ENCODE measurements around the gene DIDO1.

- TF ChIP-seq CTCF (IDR thresholded peaks at IDR 0.05; ENCODE audit: insufficient read depth, low read length, poor library complexity, severe bottlenecking) (no peak), EZH2phosphoT487 (conservative IDR thresholded peaks at IDR 0.05; ENCODE audit: low read length) (no peak)
These were observed 35.9 kb downstream of the DIDO1 start for GRCh38 chr20:62890444-62890843.

Measured in SU-DHL-6 (cell line).